NAMALWA (cell line): ENCODE data around the gene COPZ2.
"Not testable (repeated sequence)": the region's sequence is repeated elsewhere in the genome, so short reads cannot be mapped to it uniquely, and the experiment has no call there.

ENCODE experiments used
- DNase-seq: peaks from one replicate; pipeline ENCODE4 v3.0.0-alpha.2; 2015; ENCODE audit warnings: low spot score

Gene COPZ2

GRCh38 chr17:48037036-48037837, at the start of gene COPZ2:
Gene COPZ2, minus strand, starts transcription at chr17:48037797. Its CDS starts 20 bp downstream, at chr17:48037777.
- no peak for DNase-seq

- DNase-seq: no peak
Measured at GRCh38 chr17:48084932-48085331, 47.3 kb upstream of the COPZ2 start.

GRCh38 chr17:48081858-48082257, 44.3 kb upstream of the COPZ2 start:
- DNase-seq: no peak

GRCh38 chr17:48077152-48077551, 39.6 kb upstream of the COPZ2 start:
- not testable (repeated sequence) for DNase-seq

- peak; percentile 83 for DNase-seq
Measured at GRCh38 chr17:48074322-48075081, 36.9 kb upstream of the COPZ2 start.

GRCh38 chr17:48073566-48074094, 36.0 kb upstream of the COPZ2 start:
- DNase-seq: not testable (repeated sequence)

- not testable (repeated sequence) for DNase-seq
Measured at GRCh38 chr17:48072811-48073210, 35.2 kb upstream of the COPZ2 start.

GRCh38 chr17:48071654-48072053, 34.1 kb upstream of the COPZ2 start:
- no peak for DNase-seq

- no peak for DNase-seq
Measured at GRCh38 chr17:48070195-48070594, 32.6 kb upstream of the COPZ2 start.

- peak; percentile 62 for DNase-seq
Measured at GRCh38 chr17:48068491-48068961, 30.9 kb upstream of the COPZ2 start.

- not testable (repeated sequence) for DNase-seq
Measured at GRCh38 chr17:48067808-48068207, 30.2 kb upstream of the COPZ2 start.

- DNase-seq: no peak
Measured at GRCh38 chr17:48067245-48067644, 29.6 kb upstream of the COPZ2 start.

GRCh38 chr17:48066656-48067055, 29.1 kb upstream of the COPZ2 start:
- no peak for DNase-seq

GRCh38 chr17:48066192-48066591, 28.6 kb upstream of the COPZ2 start:
- no peak for DNase-seq

- no peak for DNase-seq
Measured at GRCh38 chr17:48064638-48065037, 27.0 kb upstream of the COPZ2 start.

GRCh38 chr17:48062273-48062672, 24.7 kb upstream of the COPZ2 start:
- DNase-seq: no peak

- no peak for DNase-seq
Measured at GRCh38 chr17:48060249-48060648, 22.7 kb upstream of the COPZ2 start.

GRCh38 chr17:48059125-48059668, 21.6 kb upstream of the COPZ2 start:
- DNase-seq: no peak

- no peak for DNase-seq
Measured at GRCh38 chr17:48058393-48059124, 21.0 kb upstream of the COPZ2 start.

- DNase-seq: no peak
Measured at GRCh38 chr17:48057626-48058025, 20.0 kb upstream of the COPZ2 start.

- no peak for DNase-seq
Measured at GRCh38 chr17:48056879-48057278, 19.3 kb upstream of the COPZ2 start.

- no peak for DNase-seq
Measured at GRCh38 chr17:48056246-48056745, 18.7 kb upstream of the COPZ2 start.
